Motor neuron (in vitro differentiated cells): ENCODE measurements around the gene PEX14. TPM values are rescaled to one million over a fixed set of nuclear protein-coding genes. Genes with fewer than 3 reads are reported as not detected.

Experiments
- ATAC-seq, 8 experiments: fragments of 200-7000 bp; cut with Tn5 transposase; replicated peaks in 6 of 8; 2 replicates each; pipeline ENCODE4 v1.8.0; 2021; ENCODE audit warnings: mild to moderate bottlenecking in 8 of 8, moderate library complexity in 8 of 8
- H3K27ac ChIP-seq, 2 donors: fragments of 250-450 bp; sonication (Bioruptor Pico); 2 replicates each; pipeline ENCODE4 v1.9.0; 2021; ENCODE audit warnings: antibody characterized with exemption in 2 of 2, mild to moderate bottlenecking in 2 of 2, moderate library complexity in 1 of 2
- H3K4me1 ChIP-seq, 2 donors: fragments of 250-450 bp; sonication (Bioruptor Pico); replicated peaks in 1 of 2; 2 replicates each; pipeline ENCODE4 v1.6.1; 2021; ENCODE audit warnings: antibody characterized with exemption in 2 of 2, mild to moderate bottlenecking in 2 of 2, moderate library complexity in 1 of 2
- H3K4me3 ChIP-seq, 5 donors: fragments of 250-450 bp; sonication (Bioruptor Pico); 2 replicates each; pipeline ENCODE4 v1.9.0; 2021; ENCODE audit warnings: antibody characterized with exemption in 5 of 5, mild to moderate bottlenecking in 5 of 5, moderate library complexity in 4 of 5
- WGBS, 10 experiments: fragments of 450-650 bp; shearing (Covaris generic); methylation state at CpG; one replicate each; pipeline ENCODE4 v1.0.0; 2022; 5-methylcytosine and 5-hydroxymethylcytosine counted together
- in situ Hi-C, 9 experiments: fragments of 400-800 bp; cut with MboI; loops; one replicate each; pipeline ENCODE4 v1.15.0; 2021; ENCODE audit warnings: low sequenced_read_pairs in 9 of 9, low pct_unique_long_range_greater_than_20kb in 2 of 9; ENCODE audit not compliant: unreplicated experiment in 9 of 9
- total RNA-seq, 8 experiments: library from RNA; unstranded; fragments of 300-600 nt; gene quantifications; 2 replicates each; pipeline versions ENCODE4 v1.2.3 to v1.2.4, GENCODE V29; 2022

The PEX14 gene
- total RNA-seq, 8 experiments from 2014 or later = 16.9 to 31.1 (median 23.4) TPM

GRCh38 chr1:10674700-10675609 lies 200.2 kb downstream of the PEX14 start:
- peaks cover 71 to 85% of the 10 kb centered on the region in 2 donors for H3K4me1 ChIP-seq
- no peak for ATAC-seq
- no peak overlapping the region for H3K4me3 ChIP-seq
- in situ Hi-C loops = loop anchor here in 1 of 9 experiments (25.0 kb wide), 1 partner anchor 112 kb away; the partner anchor contains the start of gene CASZ1
- 40 to 74% (median 53%) methylated on average over 1 to 12 of the region's 29 CpGs; no CpG with 5 or more reads in 7 of the 10 experiments for WGBS, 10 experiments
- H3K27ac ChIP-seq = peak overlapping the region; percentile 8 to 75

GRCh38 chr1:10675813-10676212 lies 201.1 kb downstream of the PEX14 start:
- 75 to 100% (median 92%) methylated on average over 1 to 3 of the region's 5 CpGs; no CpG with 5 or more reads in 7 of the 10 experiments for WGBS, 10 experiments
- peaks cover 63 to 79% of the 10 kb centered on the region in 2 donors for H3K4me1 ChIP-seq
- ATAC-seq = no peak
- in situ Hi-C loops = loop anchor here in 1 of 9 experiments (25.0 kb wide), 1 partner anchor 111 kb away; the partner anchor contains the start of gene CASZ1
- no peak overlapping the region for H3K27ac ChIP-seq
- H3K4me3 ChIP-seq = no peak overlapping the region

- Histone ChIP-seq H3K4me3 (no peak overlapping the region), H3K27ac (peak overlapping the region in 1 of 2 donors; percentile 45), H3K4me1 (peaks cover 51 to 77% of the 10 kb centered on the region in 2 donors)
- in situ Hi-C loops = loop anchor here in 1 of 9 experiments (25.0 kb wide), 1 partner anchor 110 kb away; the partner anchor contains the start of gene CASZ1
- ATAC-seq = peak in 5 of 8 experiments; percentile 40 to 56 (median 48)
- WGBS, 10 experiments = 8 to 55% (median 31%) methylated on average over 6 to 7 of the region's 13 CpGs; no CpG with 5 or more reads in 7 of the 10 experiments
Observed at GRCh38 chr1:10676963-10677362, 202.2 kb downstream of the PEX14 start.

GRCh38 chr1:10677491-10678391 lies 203.0 kb downstream of the PEX14 start:
- WGBS, 10 experiments = 37 to 100% (median 80%) methylated on average over 1 to 23 of the region's 27 CpGs; no CpG with 5 or more reads in 1 of the 10 experiments

GRCh38 chr1:10678402-10678801 lies 203.7 kb downstream of the PEX14 start:
- H3K27ac ChIP-seq = no peak overlapping the region
- 55 to 100% (median 90%) methylated on average over 1 to 8 of the region's 23 CpGs; no CpG with 5 or more reads in 6 of the 10 experiments for WGBS, 10 experiments
- no peak for ATAC-seq

More at GRCh38 chr1:10677491-10678391, 203.0 kb downstream of the PEX14 start:
- Histone ChIP-seq H3K4me1 (peaks cover 51 to 77% of the 10 kb centered on the region in 2 donors), H3K4me3 (no peak overlapping the region), H3K27ac (peak overlapping the region in 1 of 2 donors; percentile 45)
- in situ Hi-C loops = loop anchor here in 1 of 9 experiments (25.0 kb wide), 1 partner anchor 110 kb away; the partner anchor contains the start of gene CASZ1
- ATAC-seq = no peak

GRCh38 chr1:10678852-10679251 lies 204.1 kb downstream of the PEX14 start:
- no peak overlapping the region for H3K27ac ChIP-seq
- WGBS, 10 experiments = 29 to 89% (median 80%) methylated on average over 1 to 8 of the region's 11 CpGs; no CpG with 5 or more reads in 5 of the 10 experiments
- peaks cover 40 to 76% of the 10 kb centered on the region in 2 donors for H3K4me1 ChIP-seq
- no peak for ATAC-seq
- H3K4me3 ChIP-seq = no peak overlapping the region
- in situ Hi-C loops = loop anchor here in 1 of 9 experiments (25.0 kb wide), 1 partner anchor 108 kb away; the partner anchor contains the start of gene CASZ1

More at GRCh38 chr1:10678402-10678801, 203.7 kb downstream of the PEX14 start:
- in situ Hi-C loops = loop anchor here in 1 of 9 experiments (25.0 kb wide), 1 partner anchor 109 kb away; the partner anchor contains the start of gene CASZ1
- Histone ChIP-seq H3K4me1 (peaks cover 44 to 77% of the 10 kb centered on the region in 2 donors), H3K4me3 (no peak overlapping the region)

- 35 to 40% methylated on average over 1 to 5 of the region's 9 CpGs; no CpG with 5 or more reads in 8 of the 10 experiments for WGBS, 10 experiments
- H3K4me3 ChIP-seq = no peak overlapping the region
- peak; percentile 48 to 87 (median 60) for ATAC-seq
- peaks cover 32 to 68% of the 10 kb centered on the region in 2 donors for H3K4me1 ChIP-seq
- in situ Hi-C loops = loop anchor here in 1 of 9 experiments (25.0 kb wide), 1 partner anchor 108 kb away; the partner anchor contains the start of gene CASZ1
- no peak overlapping the region for H3K27ac ChIP-seq
Observed at GRCh38 chr1:10679496-10680220, 204.9 kb downstream of the PEX14 start.

Other genes starting within 250 kb of the PEX14 start
- 100 to 1,000 TPM; 128 to 504 (median 213) TPM for gene PGD, start 75.9 kb upstream of the PEX14 start, total RNA-seq
- gene CENPS, start 44.5 kb upstream of the PEX14 start, total RNA-seq = 10 to 100 TPM; 12.0 to 35.7 (median 22.5) TPM
- gene CORT, start 24.9 kb upstream of the PEX14 start, total RNA-seq = 1 to 10 TPM in 7 of 8 experiments, under 1 TPM in 1; 0.94 to 2.7 (median 1.8) TPM
- 100 to 1,000 TPM in 1 of 8 experiments, 10 to 100 TPM in 7; 26.8 to 104 (median 36.6) TPM for gene DFFA, start 2.4 kb upstream of the PEX14 start, total RNA-seq